ENCODE measurements around the gene IL19.
A peak's percentile ranks its signal among the peaks of the same experiment; 100 is the strongest.

Gene IL19, protein sequence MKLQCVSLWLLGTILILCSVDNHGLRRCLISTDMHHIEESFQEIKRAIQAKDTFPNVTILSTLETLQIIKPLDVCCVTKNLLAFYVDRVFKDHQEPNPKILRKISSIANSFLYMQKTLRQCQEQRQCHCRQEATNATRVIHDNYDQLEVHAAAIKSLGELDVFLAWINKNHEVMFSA

DNA sequence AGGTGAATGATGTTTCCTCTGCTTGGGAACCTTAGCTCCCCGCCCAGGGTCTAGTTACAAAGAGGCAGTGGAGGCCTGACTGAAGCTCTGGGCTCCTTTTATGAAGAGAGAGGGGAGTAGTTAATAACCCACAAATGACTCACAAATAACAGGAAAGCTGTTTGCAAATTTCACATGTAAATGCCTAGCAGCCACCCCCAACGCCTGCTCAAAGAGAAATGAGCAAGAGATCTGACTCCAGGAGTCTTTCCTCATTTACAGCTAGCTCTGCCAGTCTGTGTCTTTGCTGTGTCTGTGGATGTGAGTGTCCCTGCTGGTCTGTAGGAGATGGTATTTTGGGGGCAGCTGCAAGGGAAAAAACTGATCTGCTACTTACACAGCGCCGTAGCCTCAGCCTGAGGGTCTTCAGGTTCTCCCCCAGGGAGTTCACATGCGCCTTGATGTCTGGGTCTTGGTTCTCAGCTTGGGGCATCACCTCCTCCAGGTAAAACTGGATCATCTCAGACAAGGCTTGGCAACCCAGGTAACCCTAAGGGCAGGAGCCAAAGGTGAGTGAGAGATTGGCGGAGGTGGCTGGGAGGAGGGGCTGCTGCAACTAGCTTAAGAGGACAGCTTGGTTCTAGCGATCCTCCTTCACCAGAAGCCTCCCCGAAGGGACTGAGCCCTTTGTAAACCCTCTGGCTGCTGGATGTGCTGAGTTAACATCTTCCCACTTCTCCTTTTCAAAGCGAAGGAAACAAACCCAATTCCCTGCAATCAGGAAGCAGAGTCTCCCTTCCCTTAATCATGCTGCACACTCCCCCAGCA, at the start of gene IL19:
TSS of gene IL19 (plus strand) at position 243 of the 807 bp plus-strand sequence. CDS start 65,890 bp downstream, outside the sequence.
- DNase-seq: peak; percentile 25

DNA sequence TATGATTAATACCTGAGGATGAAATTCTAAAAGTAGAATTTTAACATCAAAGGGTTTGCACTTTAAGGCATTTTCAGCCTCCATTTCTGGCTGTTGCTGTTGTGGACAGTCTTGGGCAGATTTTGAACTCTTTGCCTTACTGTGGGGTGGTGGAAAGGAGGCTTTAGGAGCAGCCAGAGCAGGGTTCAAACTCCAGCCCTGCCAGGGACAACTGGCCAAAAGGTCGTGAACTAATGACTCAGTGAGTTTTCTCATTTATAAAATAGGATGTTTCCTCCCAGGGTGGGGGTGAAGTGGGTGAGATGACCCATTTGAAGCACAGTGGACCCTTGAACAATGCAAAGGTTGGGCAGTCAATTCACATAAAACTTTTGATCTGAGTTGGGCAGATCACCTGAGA, 49.1 kb upstream of the IL19 start:
- DNase-seq: no peak

DNA sequence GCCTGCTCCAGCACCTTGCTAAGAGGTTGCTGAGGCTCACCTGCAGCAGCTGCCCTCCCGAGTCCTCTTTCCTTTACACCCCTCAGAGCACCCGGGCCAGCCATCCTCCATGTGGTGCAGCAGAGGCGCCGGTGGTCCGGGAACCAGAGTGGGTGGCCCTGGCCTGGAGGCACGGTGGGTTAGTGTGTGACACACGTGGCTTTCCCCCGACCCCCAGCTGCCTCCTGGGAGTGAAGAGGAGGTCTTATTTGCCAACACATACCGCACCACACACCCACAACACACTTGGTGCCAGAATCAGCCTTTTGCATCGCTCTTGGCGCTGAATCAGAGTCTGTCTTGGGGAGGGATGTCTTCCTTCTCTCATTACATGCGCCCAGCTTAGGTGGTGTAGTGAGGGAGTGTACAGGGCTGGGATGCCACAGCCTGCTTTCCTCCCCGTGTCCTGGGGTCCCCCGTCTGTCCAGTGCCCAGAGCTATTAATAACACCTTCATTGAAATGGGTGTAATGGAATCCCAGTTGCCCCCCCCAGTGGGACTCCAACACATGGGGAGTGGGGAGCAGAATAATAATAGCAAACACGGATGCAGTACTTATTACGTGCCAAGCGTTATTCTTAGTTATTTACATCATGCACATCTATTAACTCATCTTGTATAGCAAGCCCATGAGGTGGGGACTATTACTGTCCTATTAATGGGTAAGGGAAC, 47.7 kb upstream of the IL19 start:
- DNase-seq: no peak

DNA sequence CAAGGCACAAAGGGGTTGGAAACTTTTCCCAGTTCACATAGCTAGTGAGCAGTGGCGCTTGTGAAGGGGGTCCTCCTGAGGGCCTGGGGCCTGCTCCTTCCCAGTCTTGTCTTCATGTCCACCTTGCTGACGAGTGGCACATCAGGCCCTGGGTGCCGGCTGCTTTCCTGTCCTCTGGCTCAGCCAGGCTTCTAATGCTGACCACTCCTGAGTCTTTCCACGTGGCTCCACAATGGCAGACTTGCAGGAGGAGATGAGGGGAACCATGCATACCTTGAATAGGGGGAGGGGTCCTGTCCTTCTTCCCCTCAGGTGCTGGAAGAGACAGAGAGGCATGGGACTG, 47.1 kb upstream of the IL19 start:
- no peak for DNase-seq

DNA sequence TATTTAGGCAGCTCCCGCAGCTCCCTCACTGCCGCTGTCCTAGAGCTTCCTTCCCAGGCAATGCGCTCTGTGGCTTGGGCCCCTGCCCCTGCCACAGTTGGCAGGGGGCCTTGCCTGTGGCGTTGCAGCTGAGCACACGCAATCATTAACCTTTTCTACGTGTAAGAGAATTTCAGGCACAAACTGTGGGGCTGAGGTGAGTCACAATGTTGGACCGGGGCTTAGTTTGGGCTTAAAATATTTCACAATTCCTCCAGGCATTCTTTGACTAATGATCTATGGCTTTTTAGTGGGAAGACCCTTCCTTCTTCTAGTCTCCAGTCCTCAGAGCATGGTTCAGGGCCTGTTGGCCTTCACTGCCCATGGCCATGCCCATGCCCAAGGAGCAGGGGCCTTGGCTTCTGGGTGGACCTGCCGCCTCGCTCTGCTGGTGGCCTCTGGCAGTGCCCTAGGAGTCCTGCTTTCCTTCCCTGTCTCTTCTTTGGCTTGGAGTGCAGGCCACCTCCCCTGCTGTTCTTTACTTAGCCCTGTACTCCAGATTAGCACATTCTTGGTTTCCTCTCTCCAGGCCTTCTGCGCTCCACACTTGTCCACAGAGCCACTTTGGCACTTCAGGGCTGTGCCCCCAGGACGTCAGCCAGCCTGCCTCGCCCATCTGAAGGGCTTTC, 46.6 kb upstream of the IL19 start:
- no peak for DNase-seq

DNA sequence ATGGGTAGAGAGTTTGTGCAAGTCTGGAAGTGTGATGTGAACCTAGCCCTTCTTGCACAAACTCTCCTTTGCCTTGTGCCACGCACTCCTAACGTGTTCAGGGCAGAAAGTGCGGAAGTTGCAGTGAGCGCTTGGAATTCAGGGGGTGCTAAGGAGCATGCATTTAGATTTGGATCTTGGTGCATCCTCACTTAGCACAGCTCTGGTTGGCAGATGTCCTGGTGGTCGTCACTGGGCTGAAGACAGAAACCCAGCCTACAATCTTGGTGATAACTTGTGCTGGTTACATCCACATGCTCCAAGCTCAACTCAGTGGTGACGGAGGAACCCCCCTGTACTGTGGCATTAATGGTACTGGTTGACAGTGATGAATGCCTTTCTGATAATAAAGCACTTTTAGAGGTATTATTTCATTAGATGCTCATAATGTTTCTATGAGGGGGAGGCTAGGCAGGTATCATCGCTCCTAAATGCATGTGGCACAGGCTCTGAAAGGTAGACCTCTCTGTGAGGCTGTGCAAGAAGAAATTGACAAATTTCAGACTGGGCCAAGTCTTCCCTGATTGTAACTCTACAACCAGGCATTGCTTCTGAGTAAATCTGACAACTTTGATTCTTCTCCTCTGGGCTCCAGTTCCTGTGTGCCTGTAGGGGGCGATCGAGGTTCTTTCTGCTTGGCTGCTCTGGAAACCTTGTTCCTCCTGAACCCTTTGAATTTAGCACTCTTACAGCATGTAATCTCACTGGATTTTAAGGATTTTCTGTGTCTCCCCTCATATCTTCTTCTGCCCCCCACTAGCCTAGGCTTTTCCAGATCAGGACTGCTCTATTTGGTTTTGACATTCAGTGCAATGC, 45.2 kb upstream of the IL19 start:
- DNase-seq: peak; percentile 81

DNA sequence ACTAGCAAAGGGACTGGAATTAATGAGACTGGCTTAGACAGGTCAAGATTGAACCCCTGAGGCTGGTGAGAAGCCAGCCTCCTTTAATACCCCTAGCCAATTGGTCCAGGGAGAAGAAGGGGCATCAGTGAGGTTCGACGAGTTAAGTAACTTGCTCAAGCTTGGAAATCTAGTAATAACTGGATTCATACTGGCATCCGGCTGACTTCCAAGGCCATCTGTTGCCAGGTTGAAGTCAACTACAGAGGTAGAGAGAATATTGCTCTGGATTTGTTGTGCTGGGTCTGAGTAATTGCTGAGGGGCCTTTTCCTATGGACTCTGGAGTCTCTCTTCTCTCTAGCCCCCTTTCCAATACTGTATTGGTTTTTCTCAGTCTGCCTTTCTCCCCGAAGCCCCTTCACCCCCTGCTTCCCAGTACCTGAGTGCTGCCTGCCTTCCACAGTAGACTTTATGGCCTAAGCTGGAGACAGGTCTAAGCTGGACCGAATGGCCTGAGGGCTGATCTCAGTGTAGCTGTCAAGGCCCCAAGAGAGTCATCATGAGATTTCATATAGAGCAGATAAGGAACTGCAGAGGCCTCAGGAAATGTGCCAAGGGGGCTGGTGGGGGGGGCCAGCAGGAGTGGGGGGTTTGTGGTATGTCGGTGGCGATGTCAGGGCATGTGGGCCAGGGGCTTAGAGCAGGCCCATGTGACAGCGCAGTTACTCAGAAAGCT, 42.4 kb upstream of the IL19 start:
- DNase-seq: no peak

DNA sequence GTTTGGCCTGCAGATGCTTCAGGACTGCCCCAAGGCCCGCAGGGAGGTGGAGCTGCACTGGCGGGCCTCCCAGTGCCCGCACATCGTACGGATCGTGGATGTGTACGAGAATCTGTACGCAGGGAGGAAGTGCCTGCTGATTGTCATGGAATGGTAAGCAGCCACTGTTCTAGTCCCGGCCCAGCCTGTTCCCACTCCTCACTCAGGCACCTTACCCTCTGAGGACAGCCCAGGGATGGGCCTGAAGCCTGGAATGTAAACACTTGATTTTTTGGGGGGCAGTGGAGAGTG, 41.9 kb upstream of the IL19 start:
- DNase-seq: no peak

DNA sequence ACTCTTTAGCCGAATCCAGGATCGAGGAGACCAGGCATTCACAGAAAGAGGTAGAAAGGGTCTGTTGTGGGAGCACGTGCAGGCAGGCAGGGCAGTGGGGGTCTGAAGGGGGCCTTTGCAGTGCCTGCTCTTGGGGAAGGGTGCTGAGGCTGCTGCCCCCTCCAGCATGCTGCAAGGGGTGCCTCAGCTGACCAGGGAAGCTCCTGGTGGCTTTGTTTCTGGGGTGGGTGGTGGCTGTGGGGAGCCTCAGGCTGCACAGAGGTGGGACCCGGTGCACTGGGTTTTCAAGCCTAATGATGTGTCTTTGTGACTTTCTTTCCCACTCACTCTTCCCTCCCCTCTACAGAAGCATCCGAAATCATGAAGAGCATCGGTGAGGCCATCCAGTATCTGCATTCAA, 41.5 kb upstream of the IL19 start:
- no peak for DNase-seq

DNA sequence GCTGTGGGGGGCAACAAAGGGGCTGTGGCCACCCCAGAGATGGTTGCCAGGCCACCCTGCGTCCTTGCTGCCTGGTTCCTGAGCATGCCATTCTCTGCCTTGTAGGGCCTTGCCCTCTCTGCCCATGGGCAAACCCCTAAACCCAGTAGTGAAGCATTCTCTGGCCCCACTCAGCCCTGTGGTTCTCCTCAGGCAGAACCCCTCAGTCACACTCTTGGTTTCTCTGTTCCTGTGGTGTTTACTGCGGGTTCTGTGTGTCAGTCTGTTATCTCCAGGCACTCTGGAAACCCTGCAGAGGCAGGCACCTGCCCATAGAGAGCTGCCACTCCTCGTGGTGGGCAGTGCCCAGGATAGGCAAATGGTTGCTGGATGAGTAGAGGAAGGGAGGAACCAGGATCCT, 41.1 kb upstream of the IL19 start:
- DNase-seq: no peak

DNA sequence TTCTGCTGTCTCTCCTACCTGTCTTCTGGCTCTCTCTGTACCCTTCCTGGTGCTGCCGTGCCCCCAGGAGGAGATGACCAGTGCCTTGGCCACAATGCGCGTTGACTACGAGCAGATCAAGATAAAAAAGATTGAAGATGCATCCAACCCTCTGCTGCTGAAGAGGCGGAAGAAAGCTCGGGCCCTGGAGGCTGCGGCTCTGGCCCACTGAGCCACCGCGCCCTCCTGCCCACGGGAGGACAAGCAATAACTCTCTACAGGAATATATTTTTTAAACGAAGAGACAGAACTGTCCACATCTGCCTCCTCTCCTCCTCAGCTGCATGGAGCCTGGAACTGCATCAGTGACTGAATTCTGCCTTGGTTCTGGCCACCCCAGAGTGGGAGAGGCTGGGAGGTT, 38.1 kb upstream of the IL19 start:
- no peak for DNase-seq

DNA sequence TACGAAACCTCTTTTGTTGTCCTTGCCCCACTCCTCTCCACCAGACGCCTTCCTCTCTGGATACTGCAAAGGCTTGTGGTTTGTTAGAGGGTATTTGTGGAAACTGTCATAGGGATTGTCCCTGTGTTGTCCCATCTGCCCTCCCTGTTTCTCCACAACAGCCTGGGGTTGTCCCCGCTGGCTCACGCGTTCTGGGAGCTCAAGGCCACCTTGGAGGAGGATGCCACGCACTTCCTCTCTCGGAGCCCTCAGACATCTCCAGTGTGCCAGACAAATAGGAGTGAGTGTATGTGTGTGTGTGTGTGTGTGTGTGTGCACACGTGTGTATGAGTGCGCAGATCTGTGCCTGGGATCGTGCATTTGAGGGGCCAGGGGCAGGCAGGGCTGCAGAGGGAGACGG, 37.6 kb upstream of the IL19 start:
- DNase-seq: no peak

DNA sequence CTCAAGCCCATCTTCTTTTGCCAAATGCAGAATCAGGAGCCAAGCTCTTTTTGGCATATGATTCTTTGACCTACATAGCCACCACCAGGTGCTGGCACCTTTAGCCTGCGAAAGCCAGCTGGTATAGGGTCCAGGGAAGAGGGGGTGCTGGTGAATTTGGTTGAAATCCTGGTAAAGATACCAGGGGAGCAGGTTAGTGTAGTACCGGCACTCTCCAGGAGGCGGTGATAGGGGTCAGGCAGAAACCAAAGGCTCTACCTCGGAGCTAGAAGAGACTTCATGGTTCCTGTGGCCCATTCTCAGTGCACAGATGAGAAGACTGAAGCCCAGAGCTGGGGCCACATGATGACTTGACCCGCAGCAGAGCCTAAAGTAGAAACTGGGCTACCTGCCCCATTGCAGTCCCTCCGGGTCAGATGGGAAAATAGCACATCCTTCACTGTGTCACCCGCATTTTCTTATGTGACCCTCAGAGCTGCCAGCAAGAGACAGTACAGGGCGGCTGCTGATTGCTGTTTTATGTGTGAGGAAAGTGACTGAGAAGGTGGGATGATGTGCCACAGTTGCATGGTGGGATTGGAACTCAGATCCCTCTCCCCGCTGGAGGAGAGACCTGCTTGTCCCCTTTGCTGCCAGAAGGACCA, 36.0 kb upstream of the IL19 start:
- peak; percentile 87 for DNase-seq

DNA sequence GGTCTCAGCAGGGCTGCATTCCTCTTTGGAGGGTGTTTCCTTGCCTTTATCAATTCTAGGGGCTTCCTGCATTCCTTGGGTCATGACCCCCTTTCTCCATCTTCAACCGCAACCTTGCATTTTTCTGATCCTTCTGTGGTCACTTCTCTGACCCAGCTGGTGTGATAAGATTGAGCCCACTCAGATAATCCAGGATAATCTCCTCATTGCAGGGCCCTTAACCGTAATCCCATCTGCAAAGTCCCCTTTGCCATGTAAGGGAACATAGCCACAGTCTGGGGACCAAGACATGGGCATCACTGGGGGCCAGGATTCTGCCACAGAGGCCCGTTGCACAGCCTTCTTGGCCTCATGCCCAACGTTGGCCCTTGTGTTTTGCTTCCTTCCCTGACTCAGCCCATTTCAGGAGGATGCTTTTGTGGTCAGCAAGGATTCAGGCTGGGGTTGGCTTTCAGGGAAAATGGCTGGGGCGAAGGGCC, 35.0 kb upstream of the IL19 start:
- DNase-seq: no peak

DNA sequence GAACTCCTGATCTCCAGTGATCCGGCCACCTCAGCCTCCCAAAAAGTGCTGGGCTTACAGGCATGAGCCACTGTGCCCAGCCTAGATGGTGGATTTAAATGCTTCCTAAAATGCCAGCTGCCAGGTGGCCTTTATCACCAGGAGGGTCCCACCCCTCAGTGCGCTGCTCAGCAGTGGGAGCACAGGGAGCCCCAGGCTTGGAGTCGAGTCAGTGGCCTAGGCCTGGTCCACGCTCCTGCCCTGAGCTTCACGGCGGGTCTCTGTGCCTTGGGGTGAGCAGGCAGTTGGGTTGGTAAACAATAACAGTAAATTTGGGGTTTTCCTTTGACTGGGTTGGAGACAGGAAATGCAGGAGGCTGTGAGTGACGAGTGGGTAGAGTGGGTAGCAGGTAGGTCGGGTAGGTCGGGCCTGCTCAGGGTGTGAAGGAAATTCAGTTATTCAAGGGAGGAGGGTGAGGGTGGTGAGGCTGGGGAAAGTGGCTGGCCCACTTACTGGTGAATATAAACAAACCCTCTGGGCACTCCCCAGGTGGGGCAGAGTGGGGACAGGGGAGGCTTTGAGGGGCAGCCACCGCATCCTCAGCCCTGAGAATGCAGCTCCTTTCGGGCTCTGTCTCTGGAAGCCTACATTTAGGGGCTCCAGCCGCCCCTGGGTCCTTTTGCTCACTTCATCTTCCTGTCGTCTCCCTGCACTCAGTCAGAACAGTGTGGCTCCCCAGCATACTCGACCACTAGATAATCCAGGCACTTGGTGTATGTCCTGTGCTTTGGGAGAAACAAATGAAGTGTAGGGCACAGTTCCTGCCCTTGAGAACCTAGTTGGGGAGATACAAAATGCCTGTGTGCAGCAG, 33.5 kb upstream of the IL19 start:
- no peak for DNase-seq

DNA sequence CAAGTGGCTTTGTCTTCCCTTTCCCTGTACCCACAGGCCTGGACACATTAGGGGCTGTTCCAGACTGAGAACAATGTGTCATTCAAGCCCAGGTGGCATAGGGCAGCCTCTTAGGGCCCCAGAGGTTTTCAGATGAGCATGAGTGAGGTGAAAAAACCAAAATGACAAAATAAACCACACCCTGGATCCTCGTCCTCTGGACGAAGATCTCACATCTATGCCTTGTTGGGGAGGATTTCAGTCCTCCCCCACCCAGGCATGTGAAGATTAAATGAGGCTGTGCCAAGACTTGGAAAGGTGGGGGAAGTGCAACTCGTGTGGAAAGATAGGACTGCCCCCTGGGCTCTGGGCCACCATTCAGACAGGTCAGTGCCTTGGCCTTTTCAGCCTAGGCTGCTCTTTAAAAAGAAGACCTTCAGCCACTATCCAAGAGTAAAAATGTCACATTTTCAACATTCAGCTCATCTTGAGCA, 32.8 kb upstream of the IL19 start:
- peak; percentile 46 for DNase-seq

DNA sequence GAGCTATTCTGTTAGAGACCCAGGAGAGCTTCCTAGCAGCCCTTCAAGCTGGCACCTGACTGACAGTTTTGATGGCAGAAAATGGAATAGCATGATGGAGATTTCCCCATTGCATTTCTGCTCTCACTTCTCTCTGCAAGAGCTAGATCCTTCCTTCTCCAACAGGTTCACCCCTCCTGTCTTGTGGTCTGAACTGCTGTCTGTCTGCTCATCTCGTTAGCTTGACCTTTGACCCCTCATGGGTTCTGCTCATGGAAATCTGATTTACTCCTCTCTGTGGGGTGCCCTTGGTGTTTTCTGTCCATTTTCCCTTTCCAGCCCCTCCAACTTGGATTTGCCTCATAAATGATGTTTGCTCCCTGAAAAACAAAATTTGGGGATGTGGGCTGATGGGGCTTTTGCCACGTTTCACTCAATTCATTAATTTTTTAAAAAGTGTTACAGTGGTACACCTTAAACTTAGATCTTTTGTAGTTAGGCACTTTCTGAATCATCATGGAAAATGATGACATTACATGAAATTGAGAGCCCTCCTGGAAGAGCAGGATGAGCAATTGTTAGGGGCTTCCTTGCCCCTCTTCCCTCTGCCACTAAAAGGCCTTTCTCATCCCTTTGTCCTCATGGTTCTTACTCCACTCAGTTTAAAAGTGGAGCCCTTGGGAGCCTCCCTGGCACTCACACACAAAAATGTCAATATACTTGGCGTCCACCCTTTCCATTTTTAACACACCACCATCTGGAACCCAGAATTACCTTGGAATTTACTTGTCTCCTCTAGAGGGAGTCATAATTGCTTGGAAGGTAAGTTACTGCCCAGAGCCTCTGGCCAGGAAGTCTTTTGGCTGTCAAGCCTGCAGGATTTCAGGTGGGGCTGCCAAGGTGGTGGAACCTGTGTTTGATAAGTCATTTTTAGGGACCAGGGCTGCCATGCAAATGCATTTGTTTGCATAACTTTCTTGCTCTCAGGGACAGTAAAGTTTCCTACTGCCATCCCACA, 31.9 kb upstream of the IL19 start:
- peak; percentile 30 for DNase-seq

DNA sequence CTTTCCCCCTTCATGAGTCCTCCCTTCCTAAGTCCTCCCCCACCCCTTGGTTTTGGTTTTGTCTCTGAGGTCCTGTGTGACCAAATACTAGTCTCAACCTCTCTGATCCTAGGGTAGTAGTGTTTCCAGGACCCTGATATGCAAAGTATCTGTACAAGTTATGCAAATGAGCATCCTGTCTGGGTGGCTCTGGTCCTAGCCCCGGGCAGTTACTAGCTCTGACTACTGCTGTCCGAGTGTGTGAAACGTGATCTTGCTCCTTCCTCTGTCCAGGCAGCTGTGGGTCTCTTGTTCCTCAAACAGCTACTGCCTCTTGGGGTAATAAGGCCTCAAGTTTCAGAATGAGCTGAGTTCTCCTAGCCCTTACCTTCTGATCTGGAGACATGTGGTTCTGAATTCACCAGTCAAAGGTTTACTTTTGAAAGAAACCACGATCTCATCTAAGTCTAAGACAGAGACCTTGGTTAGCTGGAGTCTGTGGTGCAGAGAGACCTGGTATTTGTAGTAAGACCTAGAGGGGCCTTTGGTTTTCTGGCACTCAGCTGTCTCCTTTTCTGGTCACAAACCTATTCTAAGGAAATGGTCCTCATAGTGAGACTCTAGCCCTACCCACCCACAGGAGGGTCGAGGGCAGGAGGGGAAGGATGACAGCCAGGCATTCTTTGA, 31.0 kb upstream of the IL19 start:
- peak; percentile 44 for DNase-seq
